Loucy (cell line): ENCODE results near the gene LMO4.

Experiments
- H2AFZ ChIP-seq: fragments of 200-600 bp; sonication (generic); 2 replicates; pipeline ENCODE4 v1.6.0; 2016; ENCODE audit warnings: antibody characterized with exemption, mild to moderate bottlenecking, low read length, moderate library complexity
- H3F3A ChIP-seq: fragments of 200-600 bp; 2 replicates; pipeline ENCODE4 v1.6.0; 2016; ENCODE audit warnings: antibody characterized with exemption, low read depth, mild to moderate bottlenecking
- H3K27me3 ChIP-seq: fragments of 200-600 bp; sonication (generic); 2 replicates; pipeline ENCODE4 v1.6.1; 2014; ENCODE audit warnings: low read length, mild to moderate bottlenecking; ENCODE audit not compliant: insufficient read depth, poor library complexity, severe bottlenecking
- H3K36me3 ChIP-seq: fragments of 200-600 bp; sonication (generic); 2 replicates; pipeline ENCODE4 v1.6.1; 2016; ENCODE audit warnings: low read length; ENCODE audit not compliant: insufficient read depth
- H3K4me1 ChIP-seq: fragments of 200-600 bp; sonication (generic); 2 replicates; pipeline ENCODE4 v1.5.1; 2014; ENCODE audit warnings: low read length, mild to moderate bottlenecking; ENCODE audit not compliant: insufficient read depth, poor library complexity, severe bottlenecking
- H3K4me2 ChIP-seq: fragments of 200-600 bp; sonication (generic); 2 replicates; pipeline ENCODE4 v1.6.0; 2014; ENCODE audit warnings: antibody characterized with exemption, low read length, low read depth, mild to moderate bottlenecking; ENCODE audit not compliant: poor library complexity, severe bottlenecking
- H3K4me3 ChIP-seq: fragments of 200-600 bp; sonication (generic); 2 replicates; pipeline ENCODE4 v1.5.1; 2014; ENCODE audit warnings: low read length, mild to moderate bottlenecking, mixed read lengths; ENCODE audit not compliant: poor library complexity, severe bottlenecking
- H3K79me2 ChIP-seq: fragments of 200-600 bp; sonication (generic); 2 replicates; pipeline ENCODE4 v1.6.1; 2014; ENCODE audit warnings: low read length; ENCODE audit not compliant: insufficient read depth
- H3K9ac ChIP-seq: fragments of 200-600 bp; sonication (generic); 2 replicates; pipeline ENCODE4 v1.6.0; 2014; ENCODE audit warnings: mild to moderate bottlenecking, low read depth, low read length, moderate library complexity; ENCODE audit not compliant: poor library complexity, severe bottlenecking
- H3K9me2 ChIP-seq: fragments of 200-600 bp; sonication (generic); replicated peaks from 2 replicates; pipeline ENCODE4 v1.6.1; 2016; ENCODE audit warnings: low read depth, low read length, mixed read lengths
- H3K9me3 ChIP-seq: fragments of 200-600 bp; sonication (generic); 2 replicates; pipeline ENCODE4 v1.6.1; 2014; ENCODE audit warnings: mild to moderate bottlenecking, antibody characterized with exemption, low read length, low read depth; ENCODE audit not compliant: insufficient read depth
- H4K20me1 ChIP-seq: fragments of 200-600 bp; sonication (generic); 2 replicates; pipeline ENCODE4 v1.6.0; 2014; ENCODE audit warnings: antibody characterized with exemption, low read length, mild to moderate bottlenecking; ENCODE audit not compliant: insufficient read depth, poor library complexity, severe bottlenecking
- CTCF ChIP-seq: fragments of 200-600 bp; sonication (generic); conservative IDR thresholded peaks from 2 replicates; pipeline ENCODE4 v1.5.1; 2014; ENCODE audit warnings: mild to moderate bottlenecking, antibody characterized with exemption, low read length
- EZH2phosphoT487 ChIP-seq: fragments of 200-600 bp; IDR thresholded peaks from 2 replicates; pipeline ENCODE4 v1.6.1; 2018; ENCODE audit warnings: antibody characterized with exemption, mild to moderate bottlenecking, moderate library complexity, borderline replicate concordance

The LMO4 gene

GRCh38 chr1:87335175-87335884 lies 6.7 kb downstream of the LMO4 start:
- Histone ChIP-seq H3K79me2 (peaks cover 29% of the 10 kb centered on the region), H3K9ac (no peak overlapping the region), H3K27me3 (no peaks in the 10 kb centered on the region), H3K36me3 (peaks cover 13% of the 10 kb centered on the region; the same call in 1 of the 2 replicates), H3K4me3 (no peak overlapping the region), H3K9me3 (no peaks in the 10 kb centered on the region), H3K9me2 (no peaks in the 10 kb centered on the region), H3K4me1 (peaks cover 5% of the 10 kb centered on the region), H3F3A (no peaks in the 10 kb centered on the region), H4K20me1 (no peaks in the 10 kb centered on the region), H3K4me2 (no peak overlapping the region), H2AFZ (no peak overlapping the region)
- TF ChIP-seq CTCF (no peak), EZH2phosphoT487 (no peak)

- Histone ChIP-seq H3K9me2 (no peaks in the 10 kb centered on the region), H3K36me3 (peaks cover 26% of the 10 kb centered on the region; the same call in 1 of the 2 replicates), H3F3A (no peaks in the 10 kb centered on the region), H3K27me3 (no peaks in the 10 kb centered on the region), H3K4me3 (no peak overlapping the region), H3K4me1 (peaks cover 3% of the 10 kb centered on the region), H3K9me3 (no peaks in the 10 kb centered on the region), H3K79me2 (peaks cover 24% of the 10 kb centered on the region; the same call in 1 of the 2 replicates), H2AFZ (no peak overlapping the region), H3K9ac (no peak overlapping the region), H3K4me2 (no peak overlapping the region), H4K20me1 (no peaks in the 10 kb centered on the region)
- TF ChIP-seq CTCF (no peak), EZH2phosphoT487 (no peak)
These were observed 8.0 kb downstream of the LMO4 start for GRCh38 chr1:87336623-87337067.

- H3K4me3 ChIP-seq = no peak overlapping the region
- peaks cover 15% of the 10 kb centered on the region; the same call in 1 of the 2 replicates for H3K79me2 ChIP-seq
- H3K36me3 ChIP-seq = peaks cover 27% of the 10 kb centered on the region; the same call in 1 of the 2 replicates
These were observed 8.9 kb downstream of the LMO4 start for GRCh38 chr1:87337606-87338005.

More at GRCh38 chr1:87337606-87338005, 8.9 kb downstream of the LMO4 start:
- Histone ChIP-seq H4K20me1 (no peaks in the 10 kb centered on the region), H3K9me2 (no peaks in the 10 kb centered on the region), H2AFZ (no peak overlapping the region), H3K27me3 (no peaks in the 10 kb centered on the region), H3K9me3 (no peaks in the 10 kb centered on the region), H3F3A (no peaks in the 10 kb centered on the region), H3K4me2 (no peak overlapping the region), H3K9ac (no peak overlapping the region), H3K4me1 (peaks cover 3% of the 10 kb centered on the region)
- no peak for TF ChIP-seq CTCF
- no peak for TF ChIP-seq EZH2phosphoT487
